DOHH2 (cell line): ENCODE data around the gene MAFB.

Source experiments
- H3F3A ChIP-seq: fragments of 200-600 bp; sonication (generic), shearing (Covaris generic); 2 replicates; pipeline ENCODE4 v1.6.0; 2016; ENCODE audit warnings: antibody characterized with exemption, mild to moderate bottlenecking; ENCODE audit not compliant: control insufficient read depth, insufficient read depth
- H3K27ac ChIP-seq: fragments of 200-600 bp; sonication (generic); 2 replicates; pipeline ENCODE4 v1.5.1; 2014; ENCODE audit warnings: low read depth, mild to moderate bottlenecking, low read length, moderate library complexity
- H3K27me3 ChIP-seq: fragments of 200-600 bp; sonication (generic); 2 replicates; pipeline ENCODE4 v1.6.1; 2014; ENCODE audit warnings: mild to moderate bottlenecking, low read length, mixed read lengths; ENCODE audit not compliant: control insufficient read depth
- H3K36me3 ChIP-seq: fragments of 200-600 bp; sonication (generic); 2 replicates; pipeline ENCODE4 v1.6.1; 2014; ENCODE audit warnings: mild to moderate bottlenecking, low read length, moderate library complexity, mixed read lengths; ENCODE audit not compliant: control insufficient read depth
- H3K4me1 ChIP-seq: fragments of 200-600 bp; sonication (generic); 2 replicates; pipeline ENCODE4 v1.6.1; 2014; ENCODE audit warnings: mild to moderate bottlenecking, low read length, mixed read lengths; ENCODE audit not compliant: control insufficient read depth
- H3K4me2 ChIP-seq: fragments of 200-600 bp; sonication (generic); 2 replicates; pipeline ENCODE4 v1.6.0; 2014; ENCODE audit warnings: mild to moderate bottlenecking, low read length, moderate library complexity
- H3K4me3 ChIP-seq: fragments of 200-600 bp; sonication (generic); 2 replicates; pipeline ENCODE4 v1.5.1; 2014; ENCODE audit warnings: mild to moderate bottlenecking, low read length, mixed read lengths
- H3K79me2 ChIP-seq: fragments of 200-600 bp; sonication (generic); 2 replicates; pipeline ENCODE4 v1.6.1; 2014; ENCODE audit warnings: mild to moderate bottlenecking, low read length, mixed read lengths; ENCODE audit not compliant: control insufficient read depth
- H3K9me2 ChIP-seq: fragments of 200-600 bp; sonication (generic); replicated peaks from 2 replicates; pipeline ENCODE4 v1.6.1; 2014; ENCODE audit warnings: mild to moderate bottlenecking, low read length, mixed read lengths; ENCODE audit not compliant: control insufficient read depth
- H3K9me3 ChIP-seq: fragments of 200-600 bp; sonication (generic); 2 replicates; pipeline ENCODE4 v1.6.1; 2014; ENCODE audit warnings: antibody characterized with exemption, low read length, mixed read lengths; ENCODE audit not compliant: control insufficient read depth, insufficient read depth
- H4K20me1 ChIP-seq: fragments of 200-600 bp; sonication (generic); 2 replicates; pipeline ENCODE4 v1.6.0; 2014; ENCODE audit warnings: low read depth, mild to moderate bottlenecking, antibody characterized with exemption, low read length, moderate library complexity; ENCODE audit not compliant: control insufficient read depth, insufficient read depth
- CTCF ChIP-seq: fragments of 200-600 bp; sonication (generic); IDR thresholded peaks from one replicate; pipeline ENCODE4 v1.5.1; 2014; ENCODE audit warnings: antibody characterized with exemption, mild to moderate bottlenecking, low read depth, low read length; ENCODE audit not compliant: poor library complexity, severe bottlenecking
- EZH2phosphoT487 ChIP-seq: fragments of 200-600 bp; sonication (generic); IDR thresholded peaks from 2 replicates; pipeline ENCODE4 v1.6.1; 2017; ENCODE audit warnings: borderline replicate concordance, mild to moderate bottlenecking, antibody characterized with exemption, low read length, moderate library complexity, mixed read lengths

Gene MAFB

GRCh38 chr20:40720099-40720498, 31.1 kb upstream of the MAFB start:
- Histone ChIP-seq H4K20me1 (no peaks in the 10 kb centered on the region), H3K9me3 (no peaks in the 10 kb centered on the region), H3K4me2 (no peak overlapping the region), H3K4me1 (no peaks in the 10 kb centered on the region), H3K27me3 (peaks cover 32% of the 10 kb centered on the region), H3K4me3 (no peak overlapping the region), H3K27ac (no peak overlapping the region), H3K79me2 (no peaks in the 10 kb centered on the region), H3F3A (no peaks in the 10 kb centered on the region), H3K9me2 (no peaks in the 10 kb centered on the region), H3K36me3 (no peaks in the 10 kb centered on the region)
- TF ChIP-seq EZH2phosphoT487 (no peak), CTCF (no peak)

- H3K79me2 ChIP-seq, result no peaks in the 10 kb centered on the region
Observed at GRCh38 chr20:40718982-40719729, 30.1 kb upstream of the MAFB start.

GRCh38 chr20:40718214-40718977, 29.4 kb upstream of the MAFB start:
- Histone ChIP-seq H3K4me3 (no peak overlapping the region), H3K36me3 (no peaks in the 10 kb centered on the region), H3K4me2 (no peak overlapping the region), H4K20me1 (no peaks in the 10 kb centered on the region), H3F3A (no peaks in the 10 kb centered on the region), H3K27me3 (peaks cover 41% of the 10 kb centered on the region), H3K79me2 (no peaks in the 10 kb centered on the region), H3K4me1 (no peaks in the 10 kb centered on the region), H3K27ac (no peak overlapping the region), H3K9me2 (no peaks in the 10 kb centered on the region), H3K9me3 (no peaks in the 10 kb centered on the region)
- TF ChIP-seq CTCF (no peak), EZH2phosphoT487 (no peak)

More at GRCh38 chr20:40718982-40719729, 30.1 kb upstream of the MAFB start:
- Histone ChIP-seq H3F3A (no peaks in the 10 kb centered on the region), H3K9me2 (no peaks in the 10 kb centered on the region), H4K20me1 (no peaks in the 10 kb centered on the region), H3K9me3 (no peaks in the 10 kb centered on the region), H3K4me2 (no peak overlapping the region), H3K27me3 (peaks cover 38% of the 10 kb centered on the region), H3K4me3 (no peak overlapping the region), H3K27ac (no peak overlapping the region), H3K4me1 (no peaks in the 10 kb centered on the region), H3K36me3 (no peaks in the 10 kb centered on the region)
- TF ChIP-seq EZH2phosphoT487 (no peak), CTCF (no peak)
